NCI-H2081 (cell line): ENCODE measurements around the gene ATP1A1.

ENCODE experiments used
- DNase-seq, 2 experiments: peaks; one replicate each; lab custom pipeline; 2025; lab: John Stamatoyannopoulos, UW

The ATP1A1 gene

DNA sequence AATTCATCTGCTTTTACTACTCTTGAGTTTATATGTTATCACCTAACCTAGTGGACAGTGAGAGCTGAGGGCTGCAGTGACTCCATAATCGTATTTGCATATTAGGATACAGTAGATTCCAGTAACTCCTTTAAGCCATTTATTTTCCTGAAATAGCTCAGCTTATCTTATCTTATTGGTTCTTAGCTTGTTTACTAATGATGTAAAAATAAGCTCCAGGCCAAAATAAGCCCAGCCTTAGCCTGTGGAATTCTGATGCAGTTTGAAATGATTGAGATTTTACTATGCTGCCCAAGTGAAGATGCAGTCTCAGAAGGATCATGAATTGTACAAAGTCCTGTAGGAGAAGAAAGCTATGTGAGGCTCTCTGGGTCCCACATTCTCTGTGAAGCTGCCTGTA lies 18.1 kb downstream of the ATP1A1 start:
- DNase-seq: no peak

DNA sequence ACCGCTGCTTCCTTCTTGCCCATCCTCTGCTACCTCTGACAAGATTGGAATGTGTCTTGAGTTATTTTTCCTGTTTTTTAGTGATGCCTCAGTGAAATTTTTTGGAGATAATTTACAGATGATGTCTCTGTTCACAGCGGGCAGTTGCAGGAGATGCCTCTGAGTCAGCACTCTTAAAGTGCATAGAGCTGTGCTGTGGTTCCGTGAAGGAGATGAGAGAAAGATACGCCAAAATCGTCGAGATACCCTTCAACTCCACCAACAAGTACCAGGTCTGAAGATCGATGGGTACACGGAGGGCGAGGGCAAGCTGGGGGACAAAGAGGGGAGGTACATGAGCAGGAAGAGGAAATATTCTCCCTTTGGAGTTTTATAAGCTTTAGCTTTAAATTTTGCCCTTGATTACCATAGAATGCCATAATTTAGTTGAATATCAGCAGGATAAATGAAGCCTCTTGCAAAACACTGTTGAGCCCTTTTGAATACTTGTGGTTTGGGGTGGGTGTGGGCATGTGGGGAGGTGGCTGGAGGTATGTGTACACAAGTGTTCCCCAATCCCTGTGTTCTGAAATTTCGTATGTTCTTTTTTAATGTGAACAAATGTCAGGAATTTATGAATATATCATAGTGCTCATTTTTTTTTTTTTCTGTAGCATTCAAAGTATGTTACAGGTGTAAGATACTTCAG lies 19.8 kb downstream of the ATP1A1 start:
- no peak for DNase-seq

DNA sequence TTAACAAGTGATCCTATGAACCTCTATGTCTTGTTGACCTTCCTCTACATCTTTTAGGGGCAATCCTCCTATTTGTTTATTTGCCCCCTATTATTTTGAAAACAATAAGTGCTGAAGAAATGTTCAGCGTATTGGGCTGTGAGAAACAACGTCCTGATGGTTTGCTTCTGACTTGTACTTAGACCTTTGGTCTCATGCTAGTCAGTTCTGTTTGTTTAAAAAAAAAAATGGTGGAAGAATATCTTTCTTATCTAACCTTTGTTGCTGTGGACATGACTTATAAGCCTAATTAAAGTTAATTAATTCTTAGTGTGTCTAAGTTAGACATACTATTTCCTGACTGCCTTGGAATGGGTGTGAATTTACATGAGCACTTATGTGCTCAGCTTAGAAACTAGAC lies 20.7 kb downstream of the ATP1A1 start:
- no peak for DNase-seq

DNA sequence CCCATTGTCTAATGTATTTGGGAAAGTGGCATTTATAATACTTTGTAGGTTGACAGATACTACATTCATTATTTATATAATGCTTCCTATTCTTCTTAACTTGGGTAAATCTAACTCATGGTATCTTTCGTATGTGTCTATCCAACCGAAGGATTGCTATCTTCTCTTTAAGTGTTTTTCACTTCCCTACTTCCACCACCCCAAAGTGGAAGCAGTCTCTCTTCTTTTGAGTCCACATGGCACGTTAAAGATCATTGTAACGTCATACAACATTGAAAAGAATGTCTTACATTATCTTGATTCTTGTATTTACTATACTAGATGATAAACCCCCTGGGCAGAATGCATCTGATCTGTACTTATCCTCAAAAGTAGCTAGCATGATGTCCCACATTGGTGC lies 21.2 kb downstream of the ATP1A1 start:
- DNase-seq: no peak

DNA sequence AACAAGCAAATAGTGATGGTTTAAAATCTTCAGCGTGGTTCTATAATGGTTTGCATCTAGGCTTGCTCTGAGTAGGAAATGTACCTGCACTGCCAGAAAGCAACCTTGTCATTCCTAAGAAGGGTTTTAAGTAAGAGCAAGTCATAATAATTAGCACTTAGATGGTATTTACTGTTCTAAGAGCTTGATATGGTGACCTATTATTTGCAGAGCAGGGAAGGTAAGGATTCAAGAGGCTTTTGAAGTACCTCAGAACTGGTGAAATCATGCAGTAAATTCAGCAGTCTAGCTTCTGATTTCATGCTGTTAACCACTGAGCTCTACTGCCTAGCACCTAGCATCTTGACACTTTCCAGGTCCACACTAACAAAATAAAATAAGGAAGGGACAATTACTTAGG lies 23.7 kb downstream of the ATP1A1 start:
- no peak for DNase-seq

DNA sequence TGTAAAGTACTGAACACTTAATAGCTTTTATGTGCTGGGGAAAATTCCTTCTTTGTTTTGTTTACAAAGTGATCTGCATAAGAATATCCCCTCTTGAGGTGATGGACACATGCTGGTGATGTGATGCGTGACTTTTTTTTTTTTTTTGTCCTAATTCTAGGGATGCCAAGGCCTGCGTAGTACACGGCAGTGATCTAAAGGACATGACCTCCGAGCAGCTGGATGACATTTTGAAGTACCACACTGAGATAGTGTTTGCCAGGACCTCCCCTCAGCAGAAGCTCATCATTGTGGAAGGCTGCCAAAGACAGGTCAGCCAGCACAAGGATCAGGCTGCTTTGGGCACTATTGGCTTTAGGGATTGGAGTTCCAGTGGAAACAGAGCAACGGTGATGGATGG lies 24.7 kb downstream of the ATP1A1 start:
- DNase-seq: no peak

DNA sequence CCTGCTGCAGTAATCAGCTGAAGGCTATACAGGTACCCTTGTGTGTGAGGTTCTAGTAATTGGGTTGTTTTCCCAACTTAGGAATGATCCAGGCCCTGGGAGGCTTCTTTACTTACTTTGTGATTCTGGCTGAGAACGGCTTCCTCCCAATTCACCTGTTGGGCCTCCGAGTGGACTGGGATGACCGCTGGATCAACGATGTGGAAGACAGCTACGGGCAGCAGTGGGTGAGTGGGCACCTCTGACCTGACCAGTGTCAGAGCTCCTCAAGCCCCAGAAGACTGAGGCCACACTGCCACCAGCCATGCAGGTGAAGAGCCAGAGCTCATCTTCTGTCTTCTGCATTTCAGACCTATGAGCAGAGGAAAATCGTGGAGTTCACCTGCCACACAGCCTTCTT lies 27.7 kb downstream of the ATP1A1 start:
- no peak for DNase-seq

DNA sequence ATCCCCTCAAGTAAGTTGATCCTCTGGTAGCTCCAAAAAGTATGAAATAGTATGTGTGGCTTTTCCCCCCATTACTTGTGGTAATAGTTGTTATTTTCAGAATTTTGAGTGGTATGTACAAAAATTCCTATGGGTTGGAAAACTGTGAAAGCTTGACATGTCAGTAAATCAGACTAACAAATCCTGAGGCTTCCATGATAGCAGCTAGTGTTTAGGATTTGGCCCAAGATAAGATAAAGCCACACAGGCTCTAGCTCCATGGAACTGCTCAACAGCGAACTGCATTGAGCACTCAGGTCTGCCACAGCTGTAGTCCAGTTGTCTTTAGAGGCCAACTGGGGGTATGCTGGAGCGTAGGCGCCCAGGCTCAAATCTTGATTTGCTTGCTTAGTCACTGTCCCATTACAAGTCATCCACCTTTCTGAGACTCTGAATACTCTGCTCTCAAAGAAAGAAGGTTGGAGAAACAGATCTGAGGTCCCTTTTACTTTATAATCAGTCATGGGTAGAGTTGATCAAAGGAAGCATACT lies 28.7 kb downstream of the ATP1A1 start:
- no peak for DNase-seq

DNA sequence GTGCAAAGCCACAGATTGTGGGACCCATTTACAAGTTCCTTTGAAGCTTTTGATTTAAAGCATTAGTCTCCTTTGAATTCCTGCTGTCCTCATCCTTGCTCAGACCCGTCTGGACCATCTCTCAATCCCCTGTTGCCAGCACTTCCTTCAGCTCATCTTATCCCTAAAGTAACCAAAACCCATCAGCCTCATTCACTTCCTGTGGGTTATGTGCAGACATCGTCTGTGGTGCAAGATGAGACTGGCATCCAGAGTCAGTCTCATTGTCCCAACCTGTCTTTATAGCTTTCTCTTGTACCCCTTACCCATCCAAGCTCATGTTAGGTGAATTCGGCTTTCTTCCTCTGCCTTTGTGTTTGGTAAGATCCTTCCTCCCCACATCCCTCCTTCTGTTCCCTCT lies 29.3 kb downstream of the ATP1A1 start:
- DNase-seq: no peak

DNA sequence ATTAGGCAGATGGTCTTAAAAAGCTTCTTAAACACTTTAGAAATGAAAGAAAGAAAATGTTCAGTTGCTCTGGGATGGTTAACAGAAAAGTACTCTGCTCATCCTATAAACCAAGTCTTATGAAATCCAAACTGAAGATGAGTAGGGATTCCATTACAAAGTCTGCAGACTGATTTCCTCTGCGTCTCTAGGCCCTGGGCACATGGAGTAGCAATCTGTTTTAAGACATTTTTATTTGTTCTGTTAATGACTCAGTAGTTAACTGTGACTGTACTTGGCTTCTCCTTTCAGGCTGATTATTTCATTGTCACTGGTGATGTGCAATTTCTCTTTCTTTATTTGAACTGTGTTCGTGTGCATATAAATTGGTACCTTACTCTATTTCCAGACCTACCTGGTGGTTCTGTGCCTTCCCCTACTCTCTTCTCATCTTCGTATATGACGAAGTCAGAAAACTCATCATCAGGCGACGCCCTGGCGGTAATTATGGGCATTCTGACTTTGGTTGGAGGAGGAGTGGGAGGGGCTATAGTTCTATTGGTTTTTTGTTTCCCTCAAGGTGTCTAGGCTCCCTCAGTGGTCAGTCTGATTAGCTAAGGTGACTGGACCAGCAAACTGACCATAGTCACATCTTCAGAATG lies 30.6 kb downstream of the ATP1A1 start:
- DNase-seq: no peak

DNA sequence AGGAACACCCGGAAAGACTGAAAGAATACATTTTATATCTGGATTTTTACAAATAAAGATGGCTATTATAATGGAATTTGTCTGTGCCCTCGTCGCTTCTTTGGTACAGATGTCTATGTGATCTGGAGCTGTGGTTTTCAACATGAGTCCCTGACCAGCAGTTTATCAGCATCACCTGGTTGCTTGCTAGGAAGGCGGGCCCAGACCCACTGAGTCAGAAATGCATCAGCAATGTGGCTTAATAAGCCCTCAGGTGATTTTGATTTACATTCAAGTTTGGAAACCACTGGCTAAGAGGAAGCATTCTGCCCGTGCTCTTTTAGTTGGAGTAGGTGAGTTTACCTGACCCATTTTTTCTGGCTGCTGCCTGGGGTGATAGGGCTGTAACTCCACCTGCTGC lies 31.7 kb downstream of the ATP1A1 start:
- no peak for DNase-seq

DNA sequence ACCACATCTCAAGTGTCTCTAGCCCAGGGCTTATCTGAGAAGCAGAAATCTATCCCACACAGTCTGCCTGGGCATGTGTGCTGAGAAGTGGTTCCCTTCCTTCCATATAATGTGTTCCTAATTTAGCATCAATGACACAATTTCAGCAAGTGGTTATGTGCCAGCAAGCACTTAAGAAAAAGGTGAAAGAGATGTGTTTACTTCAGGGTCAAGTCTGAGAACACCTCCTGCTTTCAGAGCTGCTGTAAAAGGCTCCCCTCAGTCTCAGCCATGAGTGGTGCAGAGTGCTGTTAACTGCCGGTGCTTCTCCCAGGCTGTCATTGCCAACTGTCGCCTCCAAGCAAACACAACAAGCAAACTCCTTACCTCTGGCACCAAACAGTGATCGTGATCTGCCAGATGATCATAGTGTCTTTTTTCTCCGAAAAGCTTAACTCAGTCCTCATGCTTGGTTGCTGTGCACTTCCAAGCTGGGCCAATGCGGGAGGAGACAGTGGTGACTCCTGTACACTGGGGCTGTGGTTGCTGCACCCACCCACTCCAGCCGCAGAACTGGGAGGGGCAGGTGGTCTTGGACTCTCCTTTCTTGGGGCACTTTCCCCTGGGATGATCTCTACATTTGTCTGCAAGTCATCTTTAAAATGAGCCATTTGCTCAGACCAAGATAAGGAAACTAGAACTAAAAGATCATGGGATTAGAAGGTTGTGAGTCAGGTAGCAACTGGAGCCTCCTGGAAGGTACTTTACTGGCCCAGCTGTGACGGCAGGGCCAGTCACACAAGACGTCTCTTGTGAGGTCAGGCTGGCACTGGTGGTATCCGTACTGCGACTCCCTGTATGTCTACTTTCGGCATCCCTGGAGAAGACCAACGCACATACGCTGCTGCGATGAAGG lies 32.4 kb downstream of the ATP1A1 start:
- DNase-seq: no peak

DNA sequence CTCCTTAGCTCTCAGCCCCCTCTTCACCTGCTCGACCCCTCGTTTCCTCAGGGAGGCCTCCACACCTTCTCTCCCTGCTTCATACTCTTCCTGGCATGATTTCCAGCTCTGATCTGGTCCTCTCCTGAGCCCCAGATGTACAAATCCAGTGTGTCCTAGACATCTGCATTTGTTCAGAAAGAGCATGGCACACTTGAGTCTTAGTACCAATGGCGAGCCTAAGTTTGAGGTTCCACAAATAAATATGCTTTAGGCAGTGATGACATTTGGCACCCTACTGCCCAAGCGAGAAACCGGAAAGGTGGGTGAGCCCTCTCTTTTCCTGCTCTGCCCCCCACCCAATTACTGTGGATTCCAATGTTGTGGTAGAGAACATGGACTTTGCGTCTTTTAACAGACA lies 34.0 kb downstream of the ATP1A1 start:
- DNase-seq: no peak

DNA sequence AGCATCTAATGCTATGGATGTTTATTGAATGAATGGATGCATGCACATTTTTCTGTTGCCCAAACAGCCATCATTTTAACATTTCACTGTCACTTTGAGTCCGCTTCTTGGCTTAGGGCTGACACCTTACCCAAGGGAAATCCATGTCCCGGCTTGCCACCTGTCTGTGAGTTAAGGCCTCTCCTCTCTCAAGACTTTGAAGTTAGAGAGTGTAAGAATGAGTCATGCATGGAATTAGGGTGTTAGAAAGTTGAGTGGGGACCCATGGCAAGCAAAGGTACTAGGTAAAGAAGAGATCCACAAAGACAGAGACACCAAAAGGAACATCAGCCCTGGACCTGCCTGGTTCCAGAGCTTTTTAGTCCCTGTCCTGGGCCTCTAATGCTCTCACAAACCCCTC lies 35.1 kb downstream of the ATP1A1 start:
- no peak for DNase-seq

DNA sequence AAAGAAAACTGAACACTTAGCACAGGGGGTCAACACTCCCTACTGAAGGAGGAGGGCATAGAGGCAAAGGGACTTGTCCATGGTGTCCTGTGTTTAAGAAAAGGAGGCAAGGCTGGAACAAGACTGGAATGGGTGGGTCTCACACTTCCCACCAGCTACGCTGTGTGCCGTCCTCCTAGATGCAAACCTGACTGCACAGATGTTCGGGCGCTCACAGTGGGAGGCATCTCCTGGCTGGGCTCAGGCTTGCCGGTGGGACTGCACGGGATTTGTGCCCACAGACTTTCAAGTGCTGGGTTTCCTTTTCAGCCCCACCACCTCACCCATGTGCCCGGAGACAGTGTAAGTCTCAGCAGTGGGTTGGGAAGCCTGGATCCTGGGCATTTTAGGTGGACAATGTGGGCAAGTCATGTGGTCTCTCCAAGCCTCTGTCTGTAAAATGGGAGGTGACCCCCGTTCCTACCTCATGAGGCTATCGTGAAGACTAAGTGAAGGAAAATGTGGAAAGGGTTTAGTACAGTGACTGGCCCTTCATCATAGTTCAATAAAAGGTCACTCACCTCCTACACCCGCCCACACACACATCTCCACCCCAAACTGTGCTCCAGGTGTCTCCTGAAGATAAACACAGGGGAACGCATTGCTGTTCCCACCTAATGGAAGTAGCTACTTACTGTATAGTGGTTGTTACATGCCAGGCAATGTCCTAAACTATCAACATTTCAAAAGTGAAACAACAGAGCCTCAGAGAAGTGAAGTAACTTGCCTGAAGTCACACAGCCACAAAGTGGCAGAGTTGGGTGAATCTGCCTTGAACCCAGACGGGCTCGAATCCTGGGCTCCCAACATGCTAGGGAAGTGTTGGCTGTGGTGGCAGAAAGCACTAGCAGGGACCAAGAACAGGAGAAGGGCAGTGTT lies 36.0 kb downstream of the ATP1A1 start:
- DNase-seq: no peak

DNA sequence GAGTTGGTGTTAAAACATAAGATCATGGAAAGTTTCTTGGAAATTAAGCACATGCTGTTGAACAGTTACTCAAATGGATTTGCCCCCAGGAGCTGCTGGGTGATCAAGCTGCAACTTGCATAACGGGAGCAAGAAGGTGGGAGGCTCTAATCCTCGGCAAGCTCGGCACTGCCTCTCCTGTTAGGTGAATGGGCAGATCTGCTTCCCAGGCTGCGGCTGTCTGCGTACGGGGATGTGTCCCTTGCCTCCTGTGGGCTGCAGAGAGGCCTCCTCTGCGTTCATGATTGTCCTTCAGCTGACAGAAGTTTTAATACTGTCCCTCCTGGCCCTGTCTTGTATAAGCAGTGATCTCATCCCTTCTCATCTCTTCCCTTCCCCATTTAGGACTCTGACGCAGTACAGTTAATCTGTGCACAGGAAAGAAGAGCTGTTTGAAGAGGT lies 36.7 kb downstream of the ATP1A1 start:
- no peak for DNase-seq

DNA sequence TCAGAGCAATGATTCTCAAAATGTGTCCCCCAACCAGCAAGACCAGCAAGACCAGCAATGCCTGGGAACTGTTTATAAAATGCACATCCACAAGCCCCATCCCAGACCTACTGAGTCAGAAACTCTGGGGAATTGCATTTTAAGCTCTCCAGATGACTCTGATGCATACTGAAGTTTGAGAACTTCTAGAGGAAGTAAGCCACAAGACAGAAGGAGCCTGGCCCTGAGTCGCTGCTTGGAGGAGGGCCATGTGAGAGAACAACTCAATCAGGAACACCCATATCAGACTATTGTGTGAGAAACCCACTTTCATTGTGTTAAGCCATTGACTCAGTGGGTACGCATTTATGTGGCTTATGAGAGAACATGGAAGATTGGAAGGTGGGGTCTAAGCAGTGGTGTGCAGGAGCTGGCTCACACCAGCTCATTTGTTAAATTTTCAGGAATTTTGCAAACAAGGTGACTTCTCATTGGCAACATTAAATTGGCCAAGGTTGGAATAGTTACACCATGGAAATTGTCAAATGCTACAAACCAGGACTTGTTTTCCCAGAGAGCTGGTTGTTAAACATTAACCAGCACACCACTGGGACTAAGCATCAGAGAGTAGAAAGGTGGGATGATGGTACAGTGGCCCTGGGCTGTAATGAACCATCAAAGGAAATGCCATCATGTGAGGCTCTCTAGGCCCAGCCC lies 38.9 kb downstream of the ATP1A1 start:
- no peak for DNase-seq

DNA sequence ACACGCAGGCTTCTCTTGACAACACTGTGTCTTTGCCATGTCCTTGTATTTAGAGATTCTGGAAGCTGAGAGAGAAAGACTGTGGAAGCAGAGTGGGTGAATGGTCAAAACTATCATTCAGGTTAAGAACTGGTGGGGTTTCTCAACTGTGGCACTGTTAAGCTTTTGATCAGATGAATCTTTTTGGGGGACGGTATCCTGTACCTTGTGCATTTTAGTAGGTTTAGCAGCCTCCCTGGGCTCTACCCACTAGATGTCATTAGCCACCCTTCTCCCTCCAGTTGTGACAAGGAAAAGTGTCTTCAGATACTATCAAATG lies 39.4 kb downstream of the ATP1A1 start:
- DNase-seq: no peak

DNA sequence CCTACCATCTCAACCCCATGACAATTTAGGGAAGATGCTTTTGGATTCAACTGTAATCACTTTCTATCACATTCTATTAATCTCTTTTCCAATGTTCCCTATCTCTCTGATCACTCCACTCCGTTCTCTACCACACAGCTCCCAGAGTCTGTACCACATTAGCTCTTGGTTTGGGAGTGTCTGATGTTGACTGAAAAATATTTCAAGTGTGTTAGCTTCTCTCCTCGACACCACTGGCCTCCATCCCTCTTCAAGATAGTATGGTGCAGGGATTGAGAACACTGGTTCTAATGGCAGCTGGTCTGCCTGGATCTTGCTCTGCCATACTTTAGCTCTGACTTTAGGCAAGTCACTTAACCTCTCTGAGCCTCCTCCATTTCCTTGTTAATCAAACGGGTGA lies 39.9 kb downstream of the ATP1A1 start:
- DNase-seq: no peak

DNA sequence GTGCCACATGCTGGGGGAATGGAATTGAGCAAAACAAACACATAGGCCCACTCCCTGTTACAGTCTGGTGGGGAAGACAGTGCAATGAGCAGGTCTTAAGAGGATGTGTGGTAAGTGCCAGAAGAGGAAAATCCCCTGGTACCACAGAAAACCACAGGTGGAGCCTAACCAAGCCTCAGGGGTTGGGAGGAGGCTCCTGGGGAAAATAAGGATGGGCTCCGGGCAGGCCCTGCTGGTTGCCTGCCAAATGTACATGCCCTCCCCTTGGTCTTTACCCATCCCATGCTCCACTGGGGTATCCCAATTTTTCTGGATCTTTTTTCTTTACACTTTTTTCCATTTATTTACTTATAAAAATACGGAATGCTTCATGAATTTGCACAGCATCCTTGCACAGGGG lies 40.4 kb downstream of the ATP1A1 start:
- no peak for DNase-seq

DNA sequence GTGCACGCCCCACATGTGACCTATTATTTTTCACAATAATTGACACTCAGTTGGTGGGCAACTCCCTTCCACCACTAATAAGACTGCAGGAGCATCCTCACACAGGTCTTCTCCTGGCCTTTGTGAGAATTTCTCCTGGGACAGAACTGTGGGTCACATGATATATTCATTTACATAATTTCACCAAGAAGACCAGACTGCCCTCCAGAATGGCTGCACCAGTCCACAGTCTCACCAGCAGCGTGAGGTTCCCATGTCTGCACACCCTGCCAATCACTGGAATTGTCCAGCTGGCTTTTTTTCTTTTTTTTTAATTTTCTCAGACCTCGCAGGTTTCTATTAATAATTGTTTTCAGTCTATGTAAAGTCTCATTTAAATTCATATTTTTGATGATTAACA lies 41.3 kb downstream of the ATP1A1 start:
- no peak for DNase-seq
